Right lobe of liver (tissue), 6 donors: ENCODE data around the gene CYP4F12. TPM values are rescaled to one million over a fixed set of nuclear protein-coding genes. Genes with fewer than 3 reads are reported as not detected.

Source experiments
- ATAC-seq, 4 donors: fragments of 200-7000 bp; cut with Tn5 transposase; one replicate each; pipeline ENCODE4 v1.9.1; 2020; ENCODE audit warnings: mild to moderate bottlenecking in 4 of 4, moderate library complexity in 4 of 4
- DNase-seq, 3 donors: peaks; one replicate each; pipeline ENCODE4 v3.0.0-alpha.2; 2020
- H3K27ac ChIP-seq, 3 donors: fragments of 200-600 bp; one replicate each; pipeline ENCODE4 v1.8.0; 2022
- H3K27me3 ChIP-seq, 2 donors: fragments of 200-600 bp; one replicate each; pipeline ENCODE4 v1.8.0; 2022
- H3K36me3 ChIP-seq, 4 donors: fragments of 200-600 bp; sonication (generic) in 1 of 4; one replicate each; pipeline versions ENCODE4 v1.5.1 to v1.8.0; 2017 to 2022; ENCODE audit warnings: control low read depth in 1 of 4
- H3K4me1 ChIP-seq, 4 donors: fragments of 200-600 bp; sonication (generic) in 1 of 4; one replicate each; pipeline versions ENCODE4 v1.5.1 to v1.8.0; 2017 to 2022; ENCODE audit warnings: control low read depth in 1 of 4
- H3K4me3 ChIP-seq, 3 donors: fragments of 200-600 bp; one replicate each; pipeline ENCODE4 v1.8.0; 2022
- H3K9me3 ChIP-seq, 4 donors: fragments of 200-600 bp; sonication (generic) in 1 of 4; one replicate each; pipeline versions ENCODE4 v1.5.1 to v1.8.0; 2017 to 2022; ENCODE audit warnings: control low read depth in 1 of 4
- POLR2A ChIP-seq: fragments of 450-650 bp; IDR thresholded peaks from one replicate; pipeline ENCODE4 v1.6.1; 2017; ENCODE audit warnings: antibody characterized with exemption, mild to moderate bottlenecking
- WGBS: methylation state at CpG from one replicate; pipeline ENCODE4 v1.1.6; 2018; ENCODE audit warnings: low coverage, low lambda C conversion rate; ENCODE audit not compliant: insufficient coverage; ENCODE audit errors: missing lambda C conversion rate; 5-methylcytosine and 5-hydroxymethylcytosine counted together
- intact Hi-C, 2 donors: fragments of 100-400 bp; cut with DNase I; formaldehyde crosslinking; loops; one replicate each; pipeline versions ENCODE4 v1.11.2 to v1.14.1; 2022
- total RNA-seq, 6 experiments: library from RNA; depleted of rRNA in 2 of 6; stranded (reverse); fragments of >200 nt in 2 of 6; fragmentation: NEBNext Ultra II Directional in 3 of 6; extraction: Animal tissue kit (Norgen Biotek cat#: 25700) in 3 of 6; gene quantifications; one replicate each; pipeline versions ENCODE4 v1.1.0 to v1.2.4, GENCODE V29; 2016 to 2023
- TF ChIP-seq, protein P1 (sequence below), 4 donors: fragments of 200-600 bp in 3 of 4; fragments of 450-650 bp in 1 of 4; IDR thresholded peaks; one replicate each; pipeline versions ENCODE4 v1.5.1 to v1.8.0; 2016 to 2022; ENCODE audit warnings: antibody characterized with exemption in 4 of 4, mild to moderate bottlenecking in 2 of 4
- donor health status: DM: no; HTN: yes; CAD: no.
- donor health status: DM: no; HTN: no; CAD: no.
- donor health status: DM: no; HTN: no; CAD: no.
- donor health status: DM: no; HTN: yes; CAD: no.
- donor health status: DM: no; HTN: yes; CAD: no.

The CYP4F12 gene
- total RNA-seq, 6 experiments from 2014 or later = 21.9 to 95.5 (median 45.3) TPM

DNA sequence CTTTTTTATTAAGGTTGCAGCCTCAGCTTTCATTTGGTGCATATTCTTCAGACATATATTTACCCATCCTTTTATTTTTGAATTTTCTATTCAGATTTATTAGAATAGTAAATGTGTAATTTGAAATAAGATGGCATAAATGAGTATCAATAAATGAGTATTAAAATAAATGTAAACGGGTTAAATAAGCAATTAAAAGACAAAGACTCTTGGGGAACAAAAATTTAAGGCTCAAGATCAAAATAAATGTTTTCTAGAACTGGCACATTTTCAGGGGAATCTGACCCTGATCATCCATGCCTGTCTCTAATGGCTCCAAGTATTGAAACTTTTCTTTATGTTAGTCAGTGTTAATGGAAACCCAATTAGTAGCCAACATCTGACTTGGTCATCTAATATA is 67.9 kb downstream of the CYP4F12 start:
- H3K27ac ChIP-seq = no peak overlapping the region
- no peaks in the 10 kb centered on the region for H3K36me3 ChIP-seq
- WGBS = 30% methylated on average over 1 of the region's 1 CpG
- DNase-seq = no peak
- intact Hi-C loops = no loop called here
- no peak for ATAC-seq
- H3K27me3 ChIP-seq = no peaks in the 10 kb centered on the region
- H3K4me3 ChIP-seq = no peak overlapping the region
- H3K4me1 ChIP-seq = no peaks in the 10 kb centered on the region
- no peak for TF ChIP-seq POLR2A
- TF ChIP-seq, protein P1, sequence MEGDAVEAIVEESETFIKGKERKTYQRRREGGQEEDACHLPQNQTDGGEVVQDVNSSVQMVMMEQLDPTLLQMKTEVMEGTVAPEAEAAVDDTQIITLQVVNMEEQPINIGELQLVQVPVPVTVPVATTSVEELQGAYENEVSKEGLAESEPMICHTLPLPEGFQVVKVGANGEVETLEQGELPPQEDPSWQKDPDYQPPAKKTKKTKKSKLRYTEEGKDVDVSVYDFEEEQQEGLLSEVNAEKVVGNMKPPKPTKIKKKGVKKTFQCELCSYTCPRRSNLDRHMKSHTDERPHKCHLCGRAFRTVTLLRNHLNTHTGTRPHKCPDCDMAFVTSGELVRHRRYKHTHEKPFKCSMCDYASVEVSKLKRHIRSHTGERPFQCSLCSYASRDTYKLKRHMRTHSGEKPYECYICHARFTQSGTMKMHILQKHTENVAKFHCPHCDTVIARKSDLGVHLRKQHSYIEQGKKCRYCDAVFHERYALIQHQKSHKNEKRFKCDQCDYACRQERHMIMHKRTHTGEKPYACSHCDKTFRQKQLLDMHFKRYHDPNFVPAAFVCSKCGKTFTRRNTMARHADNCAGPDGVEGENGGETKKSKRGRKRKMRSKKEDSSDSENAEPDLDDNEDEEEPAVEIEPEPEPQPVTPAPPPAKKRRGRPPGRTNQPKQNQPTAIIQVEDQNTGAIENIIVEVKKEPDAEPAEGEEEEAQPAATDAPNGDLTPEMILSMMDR (IDR thresholded peaks at IDR 0.05) = no peak
- H3K9me3 ChIP-seq = no peaks in the 10 kb centered on the region

Other genes starting within 250 kb of the CYP4F12 start
- 10 to 100 TPM; 12.5 to 24.4 (median 14.6) TPM for gene WIZ, start 223.1 kb upstream of the CYP4F12 start, total RNA-seq
- gene RASAL3, start 208.5 kb upstream of the CYP4F12 start, total RNA-seq = 1 to 10 TPM in 4 of 6 experiments, under 1 TPM in 2; 0.75 to 1.9 (median 1.1) TPM
- gene PGLYRP2, start 193.6 kb upstream of the CYP4F12 start, total RNA-seq = 100 to 1,000 TPM in 2 of 6 experiments, 10 to 100 TPM in 4; 45.1 to 135 (median 59.2) TPM
- 1 to 10 TPM in 5 of 6 experiments, under 1 TPM in 1; 0.95 to 6.0 (median 4.5) TPM for gene CYP4F22, start 164.6 kb upstream of the CYP4F12 start, total RNA-seq
- not detected for gene CYP4F8, start 57.9 kb upstream of the CYP4F12 start, total RNA-seq
- 100 to 1,000 TPM; 186 to 573 (median 245) TPM for gene CYP4F3, start 32.2 kb upstream of the CYP4F12 start, total RNA-seq
- not detected for gene OR10H2, start 54.9 kb downstream of the CYP4F12 start, total RNA-seq
- not detected for gene OR10H3, start 64.9 kb downstream of the CYP4F12 start, total RNA-seq
- not detected for gene OR10H5, start 114.6 kb downstream of the CYP4F12 start, total RNA-seq
- gene OR10H1, start 142.6 kb downstream of the CYP4F12 start, total RNA-seq = not detected
- 100 to 1,000 TPM; 151 to 228 (median 173) TPM for gene CYP4F2, start 225.0 kb downstream of the CYP4F12 start, total RNA-seq